HepG2 (cell line): ENCODE data around the gene SLIT3.

ENCODE experiments used
- CBX2 ChIP-seq, 2 experiments: fragments of 200-600 bp in 1 of 2; sonication (generic); formaldehyde crosslinking in 1 of 2; IDR thresholded peaks; 2 replicates each; pipeline versions ENCODE4 v1.7.0 to v1.8.1; 2018 to 2022; ENCODE audit warnings: low read depth in 2 of 2, low read length in 1 of 2, mild to moderate bottlenecking in 1 of 2, missing genetic modification reagents in 1 of 2
- HDAC2 ChIP-seq: sonication (generic); formaldehyde crosslinking; IDR thresholded peaks from 2 replicates; pipeline ENCODE4 v1.4.0; 2020; ENCODE audit warnings: missing genetic modification reagents
- HNRNPLL ChIP-seq: fragments of 200-400 bp; formaldehyde crosslinking; IDR thresholded peaks from 2 replicates; pipeline ENCODE4 v1.6.1; 2017; ENCODE audit warnings: mild to moderate bottlenecking, low read depth, low read length; ENCODE audit not compliant: poor library complexity, severe bottlenecking
- JARID2 ChIP-seq: sonication (generic); formaldehyde crosslinking; IDR thresholded peaks from 2 replicates; pipeline ENCODE4 v1.8.1; 2023; ENCODE audit warnings: missing genetic modification reagents, inconsistent platforms; ENCODE audit not compliant: insufficient replicate concordance
- KLF16 ChIP-seq, 2 experiments: sonication (generic) in 1 of 2; formaldehyde crosslinking in 1 of 2; IDR thresholded peaks; 2 replicates each; pipeline versions ENCODE4 v1.6.1 to v1.8.0; 2016 to 2023; ENCODE audit warnings: missing genetic modification reagents in 2 of 2, missing compliant biosample characterization in 1 of 2
- SP1 ChIP-seq, 2 experiments: fragments of 450-650 bp in 1 of 2; sonication (generic) in 1 of 2; formaldehyde crosslinking in 1 of 2; IDR thresholded peaks; 2 replicates each; pipeline versions ENCODE4 v1.4.0 to v1.6.1; 2016 to 2020; ENCODE audit warnings: missing genetic modification reagents in 1 of 2
- TF ChIP-seq, protein P1 (sequence below): sonication (generic); formaldehyde crosslinking; IDR thresholded peaks from 2 replicates; pipeline ENCODE4 v1.4.0; 2020; ENCODE audit warnings: low read depth, mild to moderate bottlenecking, missing genetic modification reagents
- TF ChIP-seq, protein P2 (sequence below): sonication (generic); formaldehyde crosslinking; IDR thresholded peaks from 2 replicates; pipeline ENCODE4 v1.4.0; 2020; ENCODE audit warnings: missing genetic modification reagents, mild to moderate bottlenecking, borderline replicate concordance
- TF ChIP-seq, protein P3 (sequence below): conservative IDR thresholded peaks from 2 replicates; pipeline ENCODE4 v1.6.1; 2018; ENCODE audit warnings: missing genetic modification reagents
- TF ChIP-seq, protein P4 (sequence below): sonication (generic); formaldehyde crosslinking; IDR thresholded peaks from 2 replicates; pipeline ENCODE4 v1.5.0; 2020; ENCODE audit warnings: missing genetic modification reagents

- TF ChIP-seq, protein P1, sequence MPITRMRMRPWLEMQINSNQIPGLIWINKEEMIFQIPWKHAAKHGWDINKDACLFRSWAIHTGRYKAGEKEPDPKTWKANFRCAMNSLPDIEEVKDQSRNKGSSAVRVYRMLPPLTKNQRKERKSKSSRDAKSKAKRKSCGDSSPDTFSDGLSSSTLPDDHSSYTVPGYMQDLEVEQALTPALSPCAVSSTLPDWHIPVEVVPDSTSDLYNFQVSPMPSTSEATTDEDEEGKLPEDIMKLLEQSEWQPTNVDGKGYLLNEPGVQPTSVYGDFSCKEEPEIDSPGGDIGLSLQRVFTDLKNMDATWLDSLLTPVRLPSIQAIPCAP (CRISPR knock-in tag) = no peak
- TF ChIP-seq HNRNPLL = no peak
- no peak for TF ChIP-seq HDAC2
- TF ChIP-seq, protein P2, sequence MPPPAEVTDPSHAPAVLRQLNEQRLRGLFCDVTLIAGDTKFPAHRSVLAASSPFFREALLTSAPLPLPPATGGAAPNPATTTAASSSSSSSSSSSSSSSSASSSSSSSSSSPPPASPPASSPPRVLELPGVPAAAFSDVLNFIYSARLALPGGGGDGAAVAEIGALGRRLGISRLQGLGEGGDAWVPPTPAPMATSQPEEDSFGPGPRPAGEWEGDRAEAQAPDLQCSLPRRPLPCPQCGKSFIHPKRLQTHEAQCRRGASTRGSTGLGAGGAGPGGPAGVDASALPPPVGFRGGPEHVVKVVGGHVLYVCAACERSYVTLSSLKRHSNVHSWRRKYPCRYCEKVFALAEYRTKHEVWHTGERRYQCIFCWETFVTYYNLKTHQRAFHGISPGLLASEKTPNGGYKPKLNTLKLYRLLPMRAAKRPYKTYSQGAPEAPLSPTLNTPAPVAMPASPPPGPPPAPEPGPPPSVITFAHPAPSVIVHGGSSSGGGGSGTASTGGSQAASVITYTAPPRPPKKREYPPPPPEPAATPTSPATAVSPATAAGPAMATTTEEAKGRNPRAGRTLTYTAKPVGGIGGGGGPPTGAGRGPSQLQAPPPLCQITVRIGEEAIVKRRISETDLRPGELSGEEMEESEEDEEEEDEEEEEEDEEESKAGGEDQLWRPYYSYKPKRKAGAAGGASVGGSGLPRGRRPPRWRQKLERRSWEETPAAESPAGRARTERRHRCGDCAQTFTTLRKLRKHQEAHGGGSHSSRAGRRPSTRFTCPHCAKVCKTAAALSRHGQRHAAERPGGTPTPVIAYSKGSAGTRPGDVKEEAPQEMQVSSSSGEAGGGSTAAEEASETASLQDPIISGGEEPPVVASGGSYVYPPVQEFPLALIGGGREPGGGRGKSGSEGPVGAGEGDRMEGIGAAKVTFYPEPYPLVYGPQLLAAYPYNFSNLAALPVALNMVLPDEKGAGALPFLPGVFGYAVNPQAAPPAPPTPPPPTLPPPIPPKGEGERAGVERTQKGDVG = no peak
- TF ChIP-seq, protein P3, sequence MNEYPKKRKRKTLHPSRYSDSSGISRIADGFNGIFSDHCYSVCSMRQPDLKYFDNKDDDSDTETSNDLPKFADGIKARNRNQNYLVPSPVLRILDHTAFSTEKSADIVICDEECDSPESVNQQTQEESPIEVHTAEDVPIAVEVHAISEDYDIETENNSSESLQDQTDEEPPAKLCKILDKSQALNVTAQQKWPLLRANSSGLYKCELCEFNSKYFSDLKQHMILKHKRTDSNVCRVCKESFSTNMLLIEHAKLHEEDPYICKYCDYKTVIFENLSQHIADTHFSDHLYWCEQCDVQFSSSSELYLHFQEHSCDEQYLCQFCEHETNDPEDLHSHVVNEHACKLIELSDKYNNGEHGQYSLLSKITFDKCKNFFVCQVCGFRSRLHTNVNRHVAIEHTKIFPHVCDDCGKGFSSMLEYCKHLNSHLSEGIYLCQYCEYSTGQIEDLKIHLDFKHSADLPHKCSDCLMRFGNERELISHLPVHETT (CRISPR knock-in tag) = no peak
- no peak for TF ChIP-seq SP1 (IDR thresholded peaks at IDR 0.05)
- no peak for TF ChIP-seq SP1 (CRISPR knock-in tag; IDR thresholded peaks at IDR 0.05)
- TF ChIP-seq JARID2 (CRISPR knock-in tag) = no peak
- TF ChIP-seq, protein P4, sequence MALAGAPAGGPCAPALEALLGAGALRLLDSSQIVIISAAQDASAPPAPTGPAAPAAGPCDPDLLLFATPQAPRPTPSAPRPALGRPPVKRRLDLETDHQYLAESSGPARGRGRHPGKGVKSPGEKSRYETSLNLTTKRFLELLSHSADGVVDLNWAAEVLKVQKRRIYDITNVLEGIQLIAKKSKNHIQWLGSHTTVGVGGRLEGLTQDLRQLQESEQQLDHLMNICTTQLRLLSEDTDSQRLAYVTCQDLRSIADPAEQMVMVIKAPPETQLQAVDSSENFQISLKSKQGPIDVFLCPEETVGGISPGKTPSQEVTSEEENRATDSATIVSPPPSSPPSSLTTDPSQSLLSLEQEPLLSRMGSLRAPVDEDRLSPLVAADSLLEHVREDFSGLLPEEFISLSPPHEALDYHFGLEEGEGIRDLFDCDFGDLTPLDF (CRISPR knock-in tag) = no peak
- no peak for TF ChIP-seq CBX2 (IDR thresholded peaks at IDR 0.05; ENCODE audit: low read depth, low read length)
- TF ChIP-seq CBX2 (CRISPR knock-in tag; IDR thresholded peaks at IDR 0.05; ENCODE audit: low read depth) = no peak
- TF ChIP-seq KLF16 (CRISPR knock-in tag; IDR thresholded peaks at IDR 0.05) = no peak
These were observed 528.5 kb downstream of the SLIT3 start for GRCh38 chr5:168772316-168772961.
